Lower lobe of right lung (tissue), 2 donors: ENCODE data around the gene OR10S1. TPM values are rescaled to one million over a fixed set of nuclear protein-coding genes. Genes with fewer than 3 reads are reported as not detected.

ENCODE experiments used
- ATAC-seq, 2 donors: fragments of 200-7000 bp; cut with Tn5 transposase; one replicate each; pipeline ENCODE4 v1.9.1; 2020 to 2022; ENCODE audit warnings: mild to moderate bottlenecking in 2 of 2, moderate library complexity in 2 of 2
- DNase-seq: peaks from one replicate; pipeline ENCODE4 v3.0.0-alpha.2; 2020
- H3K27ac ChIP-seq: fragments of 200-600 bp; one replicate; pipeline ENCODE4 v1.8.0; 2022
- H3K27me3 ChIP-seq: fragments of 200-600 bp; one replicate; pipeline ENCODE4 v1.8.0; 2022; ENCODE audit warnings: low read depth
- H3K36me3 ChIP-seq: fragments of 200-600 bp; one replicate; pipeline ENCODE4 v1.8.0; 2022; ENCODE audit warnings: mild to moderate bottlenecking
- H3K4me1 ChIP-seq: fragments of 200-600 bp; one replicate; pipeline ENCODE4 v1.8.0; 2022
- H3K4me3 ChIP-seq: fragments of 200-600 bp; one replicate; pipeline ENCODE4 v1.8.0; 2022; ENCODE audit warnings: mild to moderate bottlenecking
- H3K9me3 ChIP-seq: fragments of 200-600 bp; one replicate; pipeline ENCODE4 v1.8.0; 2022
- CTCF ChIP-seq: fragments of 200-600 bp; IDR thresholded peaks from one replicate; pipeline ENCODE4 v1.8.0; 2022; ENCODE audit warnings: antibody characterized with exemption, mild to moderate bottlenecking
- intact Hi-C: fragments of 100-400 bp; cut with DNase I; formaldehyde crosslinking; loops from one replicate; pipeline ENCODE4 v1.11.0; 2022
- total RNA-seq: library from RNA; stranded (reverse); fragmentation: NEBNext Ultra II Directional; extraction: Animal tissue kit (Norgen Biotek cat#: 25700); gene quantifications from one replicate; pipeline ENCODE4 v1.2.1, GENCODE V29; 2021
- donor health status: DM: no; HTN: yes; CAD: no; lungs with severe emphysema.

Gene OR10S1
- total RNA-seq, 1 donor from 2014 or later = not detected

- no peak for TF ChIP-seq CTCF
- Histone ChIP-seq H3K27ac (no peak overlapping the region), H3K4me1 (no peaks in the 10 kb centered on the region), H3K9me3 (no peaks in the 10 kb centered on the region), H3K36me3 (no peaks in the 10 kb centered on the region), H3K27me3 (no peaks in the 10 kb centered on the region), H3K4me3 (no peak overlapping the region)
- no peak for DNase-seq
- no peak for ATAC-seq
- intact Hi-C loops = no loop called here
Observed at GRCh38 chr11:123942413-123942812, 35.2 kb downstream of the OR10S1 start.

GRCh38 chr11:123939317-123939716, 38.3 kb downstream of the OR10S1 start, which contains the start of gene OR4D5:
OR4D5 (plus strand) TSS chr11:123939617; CDS start chr11:123939617, 0 bp downstream.
- Histone ChIP-seq H3K27me3 (no peaks in the 10 kb centered on the region), H3K9me3 (no peaks in the 10 kb centered on the region), H3K36me3 (no peaks in the 10 kb centered on the region), H3K27ac (no peak within 1 kb of the TSS), H3K4me3 (no peak within 1 kb of the TSS), H3K4me1 (no peaks in the 10 kb centered on the region)
- ATAC-seq (no peak), DNase-seq (no peak)
- no peak for TF ChIP-seq CTCF
- intact Hi-C loops = no loop called here

Other genes starting within 250 kb of the OR10S1 start
- 10.6 TPM for gene ZNF202, start 236.1 kb downstream of the OR10S1 start, total RNA-seq
- not detected for gene OR6X1, start 223.3 kb downstream of the OR10S1 start, total RNA-seq
- not detected for gene OR6M1, start 171.4 kb downstream of the OR10S1 start, total RNA-seq
- gene TMEM225, start 92.1 kb downstream of the OR10S1 start, total RNA-seq = not detected
- gene OR8D4, start 75.6 kb downstream of the OR10S1 start, total RNA-seq = not detected
- gene OR4D5, start 38.2 kb downstream of the OR10S1 start, total RNA-seq = not detected
- not detected for gene OR6T1, start 33.9 kb downstream of the OR10S1 start, total RNA-seq
- gene OR10G6, start 17.4 kb upstream of the OR10S1 start, total RNA-seq = not detected
- not detected for gene OR10G4, start 35.2 kb upstream of the OR10S1 start, total RNA-seq
- gene OR10G9, start 45.2 kb upstream of the OR10S1 start, total RNA-seq = not detected
- gene OR10G8, start 49.0 kb upstream of the OR10S1 start, total RNA-seq = not detected
- not detected for gene OR10G7, start 63.5 kb upstream of the OR10S1 start, total RNA-seq
- 37.9 TPM for gene VWA5A, start 137.7 kb upstream of the OR10S1 start, total RNA-seq
- gene OR10D3, start 205.6 kb upstream of the OR10S1 start, total RNA-seq = not detected